ENCODE data around the gene SH2D7. TPM values are rescaled to one million over a fixed set of nuclear protein-coding genes. Genes with fewer than 3 reads are reported as not detected.

SH2D7 gene
- total RNA-seq, 4 donors from 2014 or later: not detected

DNA sequence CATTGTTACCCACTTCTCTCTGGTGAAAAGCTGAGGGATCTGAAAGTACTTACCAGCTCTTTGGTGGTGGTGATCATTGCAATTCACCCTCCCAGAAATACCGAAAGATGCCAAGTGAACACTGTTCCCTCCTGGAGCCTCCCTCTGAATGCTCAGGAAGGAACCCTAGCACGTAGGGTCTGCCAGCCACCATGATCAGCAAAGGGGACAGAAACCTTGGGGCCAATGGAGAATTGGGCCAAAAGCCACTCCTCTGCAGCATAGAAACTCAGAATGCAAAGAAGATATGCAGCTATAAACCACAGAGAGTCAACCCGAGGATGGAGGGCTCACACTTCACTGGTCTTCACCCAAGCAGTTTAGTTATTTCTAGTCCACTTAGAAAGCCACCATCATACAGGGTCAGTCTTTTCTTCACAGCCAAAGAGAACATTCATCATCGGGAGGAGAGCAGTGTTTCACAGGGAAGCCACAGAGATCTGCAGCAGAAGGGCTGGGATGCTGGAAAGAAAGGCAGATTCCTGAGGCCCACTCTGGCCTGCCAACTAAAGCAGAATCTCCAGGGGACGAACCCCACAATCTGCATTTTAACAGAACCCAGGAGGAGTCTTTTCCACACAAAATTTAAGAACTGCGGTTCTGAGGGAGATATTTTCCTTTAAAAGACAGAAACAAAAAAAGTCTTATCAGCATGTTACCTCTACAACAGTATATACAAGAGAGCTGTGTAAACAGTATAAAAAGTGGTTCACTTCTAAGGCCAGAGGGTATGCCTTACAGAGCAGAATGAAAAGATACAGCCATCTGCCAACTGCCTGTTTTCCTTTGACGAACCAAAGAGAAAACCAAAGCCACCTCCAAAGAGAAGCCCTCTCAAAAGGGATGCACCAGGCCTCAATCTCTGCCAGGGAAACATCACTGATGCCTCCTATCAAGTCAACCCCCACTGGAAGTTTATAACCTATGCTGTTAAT lies 26.1 kb upstream of the SH2D7 start:
- DNase-seq (ENCODE audit: low spot score) (no peak), ATAC-seq (ENCODE audit: low FRiP score) (no peak)
- TF ChIP-seq, protein P1, sequence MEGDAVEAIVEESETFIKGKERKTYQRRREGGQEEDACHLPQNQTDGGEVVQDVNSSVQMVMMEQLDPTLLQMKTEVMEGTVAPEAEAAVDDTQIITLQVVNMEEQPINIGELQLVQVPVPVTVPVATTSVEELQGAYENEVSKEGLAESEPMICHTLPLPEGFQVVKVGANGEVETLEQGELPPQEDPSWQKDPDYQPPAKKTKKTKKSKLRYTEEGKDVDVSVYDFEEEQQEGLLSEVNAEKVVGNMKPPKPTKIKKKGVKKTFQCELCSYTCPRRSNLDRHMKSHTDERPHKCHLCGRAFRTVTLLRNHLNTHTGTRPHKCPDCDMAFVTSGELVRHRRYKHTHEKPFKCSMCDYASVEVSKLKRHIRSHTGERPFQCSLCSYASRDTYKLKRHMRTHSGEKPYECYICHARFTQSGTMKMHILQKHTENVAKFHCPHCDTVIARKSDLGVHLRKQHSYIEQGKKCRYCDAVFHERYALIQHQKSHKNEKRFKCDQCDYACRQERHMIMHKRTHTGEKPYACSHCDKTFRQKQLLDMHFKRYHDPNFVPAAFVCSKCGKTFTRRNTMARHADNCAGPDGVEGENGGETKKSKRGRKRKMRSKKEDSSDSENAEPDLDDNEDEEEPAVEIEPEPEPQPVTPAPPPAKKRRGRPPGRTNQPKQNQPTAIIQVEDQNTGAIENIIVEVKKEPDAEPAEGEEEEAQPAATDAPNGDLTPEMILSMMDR (IDR thresholded peaks at IDR 0.05): no peak

DNA sequence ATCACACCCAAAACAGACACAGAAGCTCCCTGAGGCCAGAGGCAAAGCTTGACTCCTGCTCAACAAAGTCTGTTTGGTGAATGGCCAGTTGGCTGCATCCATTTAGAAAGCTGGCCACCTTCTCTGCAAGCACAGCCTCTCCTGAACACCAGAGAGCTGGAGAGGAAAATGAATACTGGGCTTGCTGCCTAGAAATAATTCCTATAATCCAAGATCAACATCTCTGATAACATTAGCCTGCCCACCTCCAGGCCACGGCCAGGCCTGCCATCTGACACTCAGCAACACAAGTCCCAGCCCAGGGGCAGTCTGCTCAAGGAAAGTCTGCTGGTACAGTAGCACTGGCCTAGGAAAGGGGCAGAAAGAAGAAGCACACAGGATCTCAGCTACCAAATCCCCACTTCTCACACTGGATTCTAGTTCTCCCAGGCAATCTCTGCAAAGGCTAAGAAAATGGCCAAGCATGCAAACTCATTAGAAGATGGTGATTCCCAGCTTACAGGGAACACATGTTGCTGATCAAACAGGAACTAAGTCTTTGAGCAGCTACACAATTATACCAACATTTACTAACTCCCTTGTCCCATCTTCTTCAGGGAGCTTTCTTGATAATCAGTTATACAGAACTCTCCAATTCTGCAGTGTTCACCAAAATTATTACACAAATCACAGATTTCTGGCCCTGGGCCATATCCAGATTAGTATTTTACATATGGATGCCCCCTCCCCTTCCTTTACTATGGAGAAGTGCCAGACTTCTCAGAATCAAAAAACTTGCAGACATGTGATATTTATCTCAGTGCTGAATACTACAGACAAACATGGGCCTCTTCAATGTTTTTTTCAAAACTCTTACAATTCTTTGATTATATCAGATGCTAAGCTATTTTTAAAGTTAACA lies 24.8 kb upstream of the SH2D7 start:
- ATAC-seq (ENCODE audit: low FRiP score) (no peak), DNase-seq (ENCODE audit: low spot score) (no peak)
- TF ChIP-seq, protein P1 (IDR thresholded peaks at IDR 0.05): no peak

DNA sequence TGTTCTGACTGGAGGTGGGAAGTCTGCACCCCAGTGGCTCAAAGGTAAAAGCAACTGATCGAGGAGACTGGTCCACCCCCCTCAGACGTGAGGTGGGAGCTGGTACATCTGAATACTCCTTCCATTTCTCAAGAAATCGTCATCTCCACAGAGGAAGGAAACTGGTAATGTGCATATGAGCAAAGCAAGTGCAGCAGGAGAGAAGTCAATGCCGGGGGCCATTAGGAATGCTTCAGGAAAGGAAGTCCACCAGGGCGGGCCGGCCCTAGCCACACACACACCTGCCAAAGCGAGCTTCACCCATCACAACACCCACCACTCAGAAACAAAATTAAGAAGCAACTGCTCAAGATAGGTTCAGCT lies 23.3 kb upstream of the SH2D7 start:
- ATAC-seq (ENCODE audit: low FRiP score): no peak

DNA sequence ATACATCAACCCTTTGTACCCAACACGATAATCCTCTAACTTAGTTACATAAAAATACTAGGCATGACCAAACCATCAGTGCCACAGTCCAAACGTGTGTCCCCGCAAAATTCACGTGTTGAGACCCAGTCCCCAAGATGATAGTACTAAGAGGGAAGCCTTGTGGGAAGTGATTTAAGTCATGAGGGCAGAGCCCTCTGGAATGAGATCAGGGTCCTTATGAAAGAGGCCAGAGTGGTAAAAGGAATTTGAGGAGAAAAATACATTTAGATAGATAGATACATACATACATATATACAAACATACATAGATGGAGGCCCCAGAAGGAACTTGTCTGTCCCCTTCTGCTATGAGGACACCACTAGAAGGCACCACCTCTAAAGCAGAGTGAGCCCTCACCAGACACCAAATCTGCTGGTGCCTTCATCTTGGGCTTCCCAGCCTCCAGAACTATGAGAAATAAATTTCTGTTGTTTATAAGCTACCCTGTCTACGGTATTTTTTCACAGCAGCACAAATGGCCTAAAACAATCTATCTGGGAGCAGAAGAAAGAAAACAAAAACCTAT lies 22.8 kb upstream of the SH2D7 start:
- ATAC-seq (ENCODE audit: low FRiP score) (no peak), DNase-seq (ENCODE audit: low spot score) (no peak)
- TF ChIP-seq, protein P1 (IDR thresholded peaks at IDR 0.05): no peak

More for the DNA sequence above, 23.3 kb upstream of the SH2D7 start:
- DNase-seq (ENCODE audit: low spot score): no peak
- TF ChIP-seq, protein P1 (IDR thresholded peaks at IDR 0.05): no peak

DNA sequence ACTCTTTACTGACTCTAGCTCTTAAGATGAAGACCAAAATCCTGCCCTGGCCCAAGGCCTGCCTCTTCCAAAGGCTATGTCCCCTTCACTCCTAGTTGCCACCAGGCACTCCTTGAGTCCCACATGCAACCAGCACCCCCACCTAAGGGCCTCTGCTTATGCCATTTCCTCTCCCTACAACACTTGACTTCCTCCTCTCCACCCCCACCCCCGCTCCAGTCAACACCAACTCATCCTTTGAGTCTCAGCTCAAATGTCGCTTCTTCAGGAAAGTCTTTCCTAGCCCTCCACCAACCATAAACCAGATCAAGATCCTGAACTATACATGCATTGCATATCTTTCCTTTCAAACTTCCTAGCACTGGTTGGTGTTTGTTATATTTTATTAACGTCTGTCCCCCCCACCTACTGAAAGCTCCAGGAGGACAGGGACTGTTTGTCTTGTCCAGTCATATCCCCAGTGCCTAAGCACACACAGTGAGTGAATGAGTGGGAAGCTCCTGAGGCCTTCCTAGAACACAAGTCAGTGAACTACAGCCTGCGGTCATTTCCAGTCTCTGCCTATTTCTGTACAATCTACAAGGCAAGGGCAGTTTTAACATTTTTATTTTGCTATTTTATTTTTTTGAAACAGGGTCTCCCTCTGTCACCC lies 22.2 kb upstream of the SH2D7 start:
- TF ChIP-seq, protein P1 (IDR thresholded peaks at IDR 0.05): no peak
- ATAC-seq (ENCODE audit: low FRiP score): no peak
- no peak for DNase-seq (ENCODE audit: low spot score)

DNA sequence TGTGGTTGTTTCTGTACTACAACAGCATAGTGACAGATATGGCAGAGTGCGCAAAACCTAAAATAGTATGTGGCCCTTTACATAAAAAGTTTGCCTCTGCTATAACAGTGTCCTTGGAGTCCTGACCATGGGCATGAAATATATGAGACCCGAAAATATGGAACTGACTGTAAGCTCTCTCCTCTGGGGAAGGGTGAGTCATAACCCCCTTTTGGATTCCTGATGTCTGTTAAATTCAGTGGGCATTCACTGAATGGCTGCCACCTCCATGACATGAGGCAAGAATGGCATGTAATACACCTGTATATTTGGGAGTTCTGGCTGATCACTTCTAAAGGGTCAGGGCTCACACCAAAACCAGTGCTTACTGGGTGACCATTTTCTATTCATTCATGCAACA lies 21.0 kb upstream of the SH2D7 start:
- TF ChIP-seq, protein P1 (IDR thresholded peaks at IDR 0.05): no peak
- DNase-seq (ENCODE audit: low spot score) (no peak), ATAC-seq (ENCODE audit: low FRiP score) (no peak)
